ENCODE data around the gene TREM1.
"Not testable (repeated sequence)": the region's sequence is repeated elsewhere in the genome, so short reads cannot be mapped to it uniquely, and the experiment has no call there.

Gene TREM1

GRCh38 chr6:41286544-41287346 lies at the start of gene TREM1:
TREM1 (minus strand) TSS chr6:41286682; CDS start chr6:41286655, 27 bp downstream.
- DNase-seq (ENCODE audit: low spot score) = no peak

GRCh38 chr6:41335943-41336342 lies 49.5 kb upstream of the TREM1 start:
- DNase-seq (ENCODE audit: low spot score) = no peak

GRCh38 chr6:41335296-41335695 lies 48.8 kb upstream of the TREM1 start, which contains the start of gene NCR2:
NCR2 (plus strand) TSS chr6:41335608; CDS start chr6:41335877, 269 bp downstream.
- no peak for DNase-seq (ENCODE audit: low spot score)

DNA sequence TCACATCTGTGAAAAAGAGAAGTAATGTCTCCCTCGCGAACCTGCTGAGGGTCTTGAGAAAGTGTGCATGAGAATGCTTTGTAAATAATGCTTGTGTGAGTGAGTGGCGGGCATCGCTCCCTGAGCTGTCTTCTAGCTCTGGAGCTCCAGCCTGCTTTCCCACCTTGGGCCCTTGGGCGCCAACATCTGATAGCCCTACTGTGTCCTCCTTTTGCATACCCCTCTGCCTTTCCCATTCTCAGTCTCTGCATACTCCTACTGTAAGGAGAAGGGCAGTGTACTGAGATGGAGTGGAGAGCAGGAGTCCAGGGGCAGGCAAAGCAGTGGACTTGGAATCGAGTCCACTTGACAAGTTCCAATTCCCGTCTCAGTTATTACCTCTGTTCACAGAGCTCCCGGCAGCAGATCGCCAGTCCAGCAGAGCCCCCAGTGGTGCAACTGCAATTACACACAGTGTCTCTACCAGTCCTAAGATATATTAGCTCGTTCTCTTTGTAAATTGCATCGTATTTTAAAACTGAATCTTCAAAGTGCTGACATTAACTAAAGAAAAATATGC lies 48.1 kb upstream of the TREM1 start:
- DNase-seq (ENCODE audit: low spot score) = no peak

- no peak for DNase-seq (ENCODE audit: low spot score)
Observed at GRCh38 chr6:41332842-41333736, 46.6 kb upstream of the TREM1 start.

GRCh38 chr6:41332241-41332640 lies 45.8 kb upstream of the TREM1 start:
- DNase-seq (ENCODE audit: low spot score) = no peak

GRCh38 chr6:41331401-41332150 lies 45.1 kb upstream of the TREM1 start:
- no peak for DNase-seq (ENCODE audit: low spot score)

DNA sequence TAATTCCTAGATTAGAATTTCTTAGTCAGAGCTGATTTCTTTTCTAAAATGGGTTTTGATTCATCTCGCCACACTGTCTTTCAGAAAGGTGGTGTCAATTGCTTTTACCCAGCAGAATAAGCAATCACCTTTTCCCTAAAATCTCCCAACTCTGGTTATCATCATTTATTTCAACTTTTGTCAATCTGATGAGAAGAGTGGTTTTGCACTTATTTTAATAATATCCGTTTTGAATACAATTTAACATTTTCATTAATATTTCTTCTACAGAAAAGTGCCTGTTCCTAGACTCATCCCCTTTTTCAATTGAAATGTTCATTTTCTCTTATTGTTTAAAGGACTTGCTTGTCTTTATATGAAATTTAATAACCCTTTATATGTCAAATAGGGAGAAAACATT lies 40.7 kb upstream of the TREM1 start:
- no peak for DNase-seq (ENCODE audit: low spot score)

GRCh38 chr6:41326092-41326491 lies 39.6 kb upstream of the TREM1 start:
- no peak for DNase-seq (ENCODE audit: low spot score)

GRCh38 chr6:41325446-41326066 lies 39.1 kb upstream of the TREM1 start:
- no peak for DNase-seq (ENCODE audit: low spot score)

DNA sequence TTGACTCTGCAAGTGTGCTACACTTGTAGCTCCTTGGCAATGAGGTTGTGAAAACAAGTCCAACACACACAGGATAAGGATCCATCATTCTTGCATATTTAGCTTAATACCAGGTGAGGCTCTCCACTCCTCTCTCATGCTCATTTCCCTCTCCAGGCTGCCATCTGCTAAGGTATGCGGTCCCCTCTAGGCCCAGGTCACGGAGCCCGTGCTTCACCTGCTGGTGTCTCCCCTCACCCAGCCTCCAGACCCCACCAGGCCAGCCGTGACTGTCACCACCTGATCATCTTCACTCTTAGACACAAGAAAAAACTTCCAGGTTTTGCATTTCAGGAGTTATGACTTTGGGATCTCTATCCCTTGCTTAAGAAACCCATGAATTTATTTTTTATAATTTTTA lies 34.7 kb upstream of the TREM1 start:
- DNase-seq (ENCODE audit: low spot score) = no peak

DNA sequence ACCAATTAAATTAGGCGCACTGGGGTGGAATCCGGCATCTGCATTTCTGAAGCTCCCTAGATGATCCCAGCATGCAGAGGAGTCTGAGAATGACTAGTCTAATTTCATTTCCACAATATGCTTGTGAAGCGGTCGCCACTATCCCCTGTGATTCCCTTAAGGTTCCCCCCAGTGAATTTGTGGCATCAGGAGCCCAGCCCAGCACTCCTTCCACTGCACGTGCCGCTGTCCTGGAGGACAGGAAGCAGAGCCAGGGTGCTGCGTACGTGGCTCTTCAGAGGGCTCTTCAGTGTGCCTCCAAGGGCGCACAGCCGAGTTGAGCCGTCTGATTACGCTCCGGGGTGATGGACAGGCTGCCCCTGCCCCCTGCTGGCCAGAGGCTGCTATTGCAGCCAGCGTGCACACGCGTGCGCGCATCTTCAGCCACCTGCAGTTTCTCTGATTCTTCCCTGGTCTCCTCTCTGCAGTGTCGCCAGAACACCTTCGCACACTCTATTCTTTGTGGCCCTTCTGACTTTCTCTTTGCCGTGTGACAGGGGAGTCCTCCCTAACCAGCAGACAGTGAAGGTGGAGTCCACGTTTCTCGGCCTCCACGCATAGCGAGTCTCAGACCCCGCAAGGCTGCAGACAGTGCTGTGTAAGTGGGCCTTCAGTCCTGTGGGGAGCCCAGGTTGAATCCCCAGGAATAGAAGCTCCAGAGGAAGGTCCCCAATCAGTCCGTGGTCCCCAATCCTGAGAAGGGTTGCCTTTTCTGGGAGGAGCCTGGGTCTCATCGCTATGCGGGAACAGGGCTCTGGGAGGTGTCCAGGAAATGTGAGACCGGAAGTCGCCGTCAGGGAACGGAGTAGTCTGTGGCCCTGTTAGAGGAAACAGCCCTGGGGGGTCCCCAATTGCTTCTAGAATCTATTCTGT lies 32.4 kb upstream of the TREM1 start:
- DNase-seq (ENCODE audit: low spot score) = peak; percentile 87

DNA sequence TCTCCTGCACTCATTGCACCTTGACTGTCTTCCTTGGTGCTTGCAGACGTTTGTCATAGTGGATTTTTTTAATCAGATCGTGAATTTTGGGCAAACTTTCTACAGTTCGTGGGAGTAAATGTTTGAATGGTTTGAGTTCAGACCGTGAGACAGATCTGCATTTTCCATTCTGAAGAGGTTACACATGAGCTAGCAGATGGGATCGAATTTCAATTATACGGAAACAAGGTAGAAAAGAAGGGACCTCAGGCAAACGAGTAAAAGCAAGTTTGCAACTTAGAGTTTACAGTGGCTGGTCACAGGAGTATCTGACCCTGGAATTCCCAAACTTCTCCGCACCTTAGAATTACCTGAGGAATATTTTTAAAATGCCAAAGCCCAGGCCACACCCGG lies 31.8 kb upstream of the TREM1 start:
- DNase-seq (ENCODE audit: low spot score) = no peak

DNA sequence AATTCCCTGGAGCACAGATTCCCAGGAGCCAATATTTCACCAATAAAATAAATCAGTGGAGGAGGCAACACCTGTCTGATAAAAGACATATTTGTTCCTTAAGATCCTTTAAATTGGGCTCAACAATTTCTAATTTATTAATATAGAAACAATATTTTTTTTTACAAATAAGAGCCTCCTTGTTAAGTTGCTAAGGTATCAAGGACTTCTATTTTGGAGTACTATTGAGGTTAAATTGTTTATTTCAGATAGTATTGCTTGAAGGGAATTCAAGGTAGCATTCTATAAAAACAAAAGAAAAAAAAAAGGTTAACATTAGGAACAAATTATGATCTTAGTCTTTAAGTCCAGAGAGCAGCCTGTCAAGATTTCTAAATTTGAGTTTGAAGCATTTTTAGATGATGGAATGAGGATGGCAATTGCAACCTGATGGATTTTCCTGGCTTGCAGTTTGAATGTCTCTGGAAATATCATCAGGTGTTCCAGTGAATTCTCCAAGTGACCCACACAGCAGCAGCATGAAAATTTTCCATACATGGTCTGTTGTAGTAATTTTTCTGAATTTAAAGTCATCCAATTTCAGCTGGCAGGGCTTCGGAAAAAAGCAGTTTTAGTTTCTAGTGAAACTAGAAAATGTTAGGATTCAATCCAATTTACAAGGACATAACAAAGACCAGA lies 29.6 kb upstream of the TREM1 start:
- no peak for DNase-seq (ENCODE audit: low spot score)

GRCh38 chr6:41315203-41315602 lies 28.7 kb upstream of the TREM1 start:
- DNase-seq (ENCODE audit: low spot score) = no peak

- peak; percentile 69 for DNase-seq (ENCODE audit: low spot score)
Observed at GRCh38 chr6:41306187-41306854, 19.8 kb upstream of the TREM1 start.

- no peak for DNase-seq (ENCODE audit: low spot score)
Observed at GRCh38 chr6:41302638-41303037, 16.2 kb upstream of the TREM1 start.

DNA sequence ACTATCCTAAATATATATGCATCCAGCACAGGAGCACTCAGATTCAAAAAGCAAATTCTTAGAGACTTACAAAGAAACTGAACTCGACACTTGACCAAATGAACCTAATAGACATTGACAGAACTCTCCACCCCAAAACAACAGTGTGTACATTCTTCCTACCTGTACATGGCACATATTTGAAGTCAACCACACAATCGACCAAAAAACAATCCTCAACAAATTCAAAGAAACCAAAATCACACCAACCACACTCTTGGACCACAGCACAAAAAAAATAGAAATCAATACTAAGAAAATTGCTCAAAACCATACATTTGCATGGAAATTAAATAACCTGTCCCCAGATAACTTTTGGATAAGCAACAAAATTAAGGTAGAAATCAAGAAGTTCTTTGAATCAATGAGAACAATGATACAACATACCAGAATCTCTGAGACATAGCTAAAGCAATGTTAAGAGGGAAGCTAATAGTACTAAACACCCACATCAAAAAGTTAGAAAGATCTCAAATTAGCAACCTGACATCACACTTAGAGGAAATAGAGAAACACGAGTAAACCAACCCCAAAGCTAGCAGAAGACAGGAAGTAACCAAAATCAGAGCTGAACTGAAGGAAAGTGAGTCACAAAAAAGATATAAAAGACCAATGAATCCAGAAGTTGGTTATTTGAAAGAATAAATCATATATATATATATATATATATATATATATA lies 12.5 kb upstream of the TREM1 start:
- DNase-seq (ENCODE audit: low spot score) = no peak

DNA sequence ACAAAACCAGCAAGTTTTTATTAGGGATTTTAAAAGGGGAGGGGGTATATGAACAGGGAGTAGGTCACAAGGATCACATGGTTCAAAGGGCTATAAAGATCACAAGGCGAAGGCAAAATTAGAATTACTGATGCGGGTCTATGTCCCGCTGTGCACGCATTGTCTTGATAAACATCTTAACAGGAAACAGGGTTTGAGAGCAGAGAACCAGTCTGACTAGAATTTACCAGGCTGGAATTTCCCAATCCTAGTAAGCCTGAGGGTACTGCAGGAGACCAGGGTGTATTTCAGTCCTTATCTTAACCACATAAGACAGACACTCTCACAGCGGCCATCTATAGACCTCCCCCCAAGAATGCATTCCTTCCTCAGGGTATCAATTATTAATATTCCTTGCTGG lies 10.8 kb upstream of the TREM1 start:
- DNase-seq (ENCODE audit: low spot score) = not testable (repeated sequence)

All from iPS-NIHi11 (cell line).